Neural crest cell (in vitro differentiated cells): ENCODE results near the gene FCN1. TPM values are rescaled to one million over a fixed set of nuclear protein-coding genes. Genes with fewer than 3 reads are reported as not detected.

Source experiments
- DNase-seq: peaks from one replicate; pipeline ENCODE4 v3.0.0; 2021; ENCODE audit warnings: low read depth, mixed read lengths, low spot score
- H3K27ac Mint-ChIP-seq: one replicate; pipeline ENCODE4 v1.8.0; 2021; ENCODE audit warnings: mild to moderate bottlenecking, mixed read lengths; ENCODE audit not compliant: unreplicated experiment
- H3K27me3 Mint-ChIP-seq: 2 replicates; pipeline ENCODE4 v1.8.0; 2021; ENCODE audit warnings: low read depth, mild to moderate bottlenecking, mixed read lengths
- H3K36me3 Mint-ChIP-seq: 2 replicates; pipeline ENCODE4 v1.8.0; 2021; ENCODE audit warnings: low read depth, mild to moderate bottlenecking, mixed read lengths
- H3K4me1 Mint-ChIP-seq: 2 replicates; pipeline ENCODE4 v1.8.0; 2021; ENCODE audit warnings: mixed read lengths
- H3K4me3 Mint-ChIP-seq: one replicate; pipeline ENCODE4 v1.8.0; 2021; ENCODE audit warnings: mild to moderate bottlenecking, mixed read lengths
- H3K9me3 Mint-ChIP-seq: 2 replicates; pipeline ENCODE4 v1.8.0; 2021; ENCODE audit warnings: mixed read lengths
- total RNA-seq: library from RNA; stranded (reverse); gene quantifications from 2 replicates; pipeline ENCODE4 v1.2.1, GENCODE V29; 2021
- TF ChIP-seq, protein P1 (sequence below): fragments of 200-600 bp; sonication (generic); conservative IDR thresholded peaks from 2 replicates; pipeline ENCODE4 v1.5.0; 2021; ENCODE audit warnings: antibody characterized with exemption, mild to moderate bottlenecking

FCN1 gene
- total RNA-seq, 1 donor from 2014 or later, result not detected

DNA sequence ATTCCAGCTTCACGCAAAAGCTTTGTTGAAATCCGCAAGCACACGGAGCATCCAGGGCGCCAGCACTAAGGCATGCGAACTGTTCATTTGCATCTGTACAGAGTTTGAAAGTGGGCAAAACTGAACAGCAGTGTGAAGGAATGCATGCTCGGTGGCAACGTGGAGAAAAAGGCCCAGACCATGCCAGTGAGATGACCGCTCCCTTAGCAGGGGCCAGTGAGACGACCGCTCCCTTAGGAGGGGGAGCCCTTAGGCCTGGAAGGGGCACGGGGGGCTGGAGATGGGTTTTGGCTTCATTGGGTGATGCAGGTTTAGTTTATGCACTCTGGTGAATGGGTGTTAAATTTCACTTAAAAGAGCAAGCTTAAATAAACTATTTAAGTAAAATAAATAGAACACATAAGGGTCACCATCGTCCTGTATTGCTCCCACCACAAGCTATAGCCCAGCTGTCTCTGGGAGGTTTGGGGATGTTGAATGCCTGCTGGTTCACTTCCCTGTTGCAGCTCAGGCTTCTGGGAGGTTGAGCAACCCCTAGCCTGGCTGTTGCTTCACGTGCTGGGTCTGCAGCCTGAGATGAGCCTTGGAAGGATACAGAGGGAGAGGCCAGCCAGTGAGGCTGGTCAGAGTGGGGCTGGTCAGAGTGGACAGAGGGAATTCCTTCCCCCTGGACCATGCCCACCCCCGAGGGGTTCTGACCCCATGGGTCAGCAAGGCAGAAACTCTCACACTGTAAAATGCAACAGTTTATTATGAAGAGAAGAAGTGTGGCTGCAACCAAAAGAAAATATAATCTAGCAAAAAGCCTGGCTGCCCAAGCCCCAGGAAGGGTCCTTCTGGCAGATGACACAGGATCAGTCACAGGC lies 4.6 kb upstream of the FCN1 start:
- Mint-ChIP-seq H3K9me3 (peaks cover 6% of the 10 kb centered on the region), H3K27me3 (no peaks in the 10 kb centered on the region), H3K4me3 (no peak overlapping the region), H3K36me3 (peaks cover 2% of the 10 kb centered on the region), H3K27ac (no peak overlapping the region), H3K4me1 (no peaks in the 10 kb centered on the region)
- TF ChIP-seq, protein P1, sequence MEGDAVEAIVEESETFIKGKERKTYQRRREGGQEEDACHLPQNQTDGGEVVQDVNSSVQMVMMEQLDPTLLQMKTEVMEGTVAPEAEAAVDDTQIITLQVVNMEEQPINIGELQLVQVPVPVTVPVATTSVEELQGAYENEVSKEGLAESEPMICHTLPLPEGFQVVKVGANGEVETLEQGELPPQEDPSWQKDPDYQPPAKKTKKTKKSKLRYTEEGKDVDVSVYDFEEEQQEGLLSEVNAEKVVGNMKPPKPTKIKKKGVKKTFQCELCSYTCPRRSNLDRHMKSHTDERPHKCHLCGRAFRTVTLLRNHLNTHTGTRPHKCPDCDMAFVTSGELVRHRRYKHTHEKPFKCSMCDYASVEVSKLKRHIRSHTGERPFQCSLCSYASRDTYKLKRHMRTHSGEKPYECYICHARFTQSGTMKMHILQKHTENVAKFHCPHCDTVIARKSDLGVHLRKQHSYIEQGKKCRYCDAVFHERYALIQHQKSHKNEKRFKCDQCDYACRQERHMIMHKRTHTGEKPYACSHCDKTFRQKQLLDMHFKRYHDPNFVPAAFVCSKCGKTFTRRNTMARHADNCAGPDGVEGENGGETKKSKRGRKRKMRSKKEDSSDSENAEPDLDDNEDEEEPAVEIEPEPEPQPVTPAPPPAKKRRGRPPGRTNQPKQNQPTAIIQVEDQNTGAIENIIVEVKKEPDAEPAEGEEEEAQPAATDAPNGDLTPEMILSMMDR, result no peak
- no peak for DNase-seq

DNA sequence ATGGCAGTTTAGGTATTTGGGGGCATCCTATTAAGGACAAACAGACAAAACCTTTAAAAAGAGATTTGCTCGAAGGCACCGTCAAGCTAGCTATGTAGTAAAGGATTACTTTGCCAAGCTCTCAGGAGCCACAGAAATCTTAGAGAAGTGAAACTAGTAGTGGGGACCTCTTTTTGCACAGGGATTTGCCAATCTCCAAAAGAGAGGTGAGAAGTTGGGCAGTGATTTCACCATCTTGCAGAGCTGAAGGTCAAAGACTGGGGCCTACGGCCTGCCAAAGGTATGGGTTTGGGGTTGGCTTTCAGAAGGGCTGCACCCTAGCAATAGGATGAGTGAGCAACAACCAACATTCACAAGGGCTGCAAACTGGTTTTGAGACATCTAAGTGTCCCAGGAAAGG lies 1.6 kb upstream of the FCN1 start:
- Mint-ChIP-seq H3K9me3 (peaks cover 6% of the 10 kb centered on the region), H3K4me1 (no peaks in the 10 kb centered on the region), H3K27ac (no peak overlapping the region), H3K27me3 (no peaks in the 10 kb centered on the region), H3K36me3 (peaks cover 2% of the 10 kb centered on the region), H3K4me3 (no peak overlapping the region)
- TF ChIP-seq, protein P1, result no peak
- no peak for DNase-seq

DNA sequence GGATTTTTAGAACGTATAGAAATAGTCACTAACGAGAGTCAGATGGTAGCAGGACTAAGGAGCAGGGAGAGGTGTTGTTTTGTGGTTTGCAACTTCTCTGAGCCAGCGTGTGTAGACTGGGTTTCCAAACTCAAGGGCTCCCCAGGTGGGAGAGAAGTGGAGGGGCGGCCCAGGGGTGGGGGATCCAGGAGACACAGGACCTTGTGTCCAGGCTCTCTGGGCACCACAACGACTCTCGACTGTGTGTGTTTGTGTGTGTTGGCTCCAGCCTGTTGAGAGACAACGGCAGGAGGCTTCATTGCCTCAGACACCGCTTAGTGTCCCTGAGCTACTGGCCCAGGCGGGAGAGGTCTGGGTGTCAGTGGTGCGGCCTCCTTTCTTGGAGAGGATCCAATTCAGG lies 934 bp upstream of the FCN1 start:
- no peaks in the 10 kb centered on the region for H3K27me3 Mint-ChIP-seq
- DNase-seq, result no peak
- H3K4me1 Mint-ChIP-seq, result no peaks in the 10 kb centered on the region
- peaks cover 6% of the 10 kb centered on the region for H3K9me3 Mint-ChIP-seq
- TF ChIP-seq, protein P1, result no peak
- peaks cover 2% of the 10 kb centered on the region for H3K36me3 Mint-ChIP-seq
- H3K4me3 Mint-ChIP-seq, result no peak overlapping the region
- no peak overlapping the region for H3K27ac Mint-ChIP-seq

DNA sequence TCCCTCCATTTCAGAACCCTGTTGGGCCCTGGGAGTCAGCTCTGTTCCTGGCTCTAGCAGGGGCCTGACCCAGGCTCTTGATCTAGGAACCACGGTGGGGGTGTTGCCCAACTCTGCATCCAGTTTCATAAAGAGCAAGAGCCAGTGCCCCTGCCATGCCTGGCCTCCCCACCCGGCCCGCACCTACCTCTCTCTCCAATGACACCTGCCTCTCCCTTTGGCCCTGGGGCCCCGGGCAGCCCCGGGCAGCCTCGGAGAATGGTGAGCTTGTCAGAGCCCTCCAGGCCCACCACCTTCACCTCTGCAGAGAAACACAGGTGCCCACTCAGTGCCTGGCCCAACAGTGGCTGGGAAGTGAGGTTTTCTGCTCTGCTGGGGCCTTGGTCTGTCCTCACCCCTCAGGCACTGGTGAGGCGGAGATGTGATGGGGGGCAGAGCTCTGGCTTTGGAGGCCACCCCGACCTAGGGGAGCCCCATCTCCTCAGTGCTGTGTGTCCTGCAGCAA lies 1.5 kb downstream of the FCN1 start:
- TF ChIP-seq, protein P1, result no peak
- peaks cover 6% of the 10 kb centered on the region for H3K9me3 Mint-ChIP-seq
- no peak overlapping the region for H3K4me3 Mint-ChIP-seq
- no peaks in the 10 kb centered on the region for H3K27me3 Mint-ChIP-seq
- H3K27ac Mint-ChIP-seq, result no peak overlapping the region
- peaks cover 2% of the 10 kb centered on the region for H3K36me3 Mint-ChIP-seq
- H3K4me1 Mint-ChIP-seq, result no peaks in the 10 kb centered on the region
- no peak for DNase-seq

DNA sequence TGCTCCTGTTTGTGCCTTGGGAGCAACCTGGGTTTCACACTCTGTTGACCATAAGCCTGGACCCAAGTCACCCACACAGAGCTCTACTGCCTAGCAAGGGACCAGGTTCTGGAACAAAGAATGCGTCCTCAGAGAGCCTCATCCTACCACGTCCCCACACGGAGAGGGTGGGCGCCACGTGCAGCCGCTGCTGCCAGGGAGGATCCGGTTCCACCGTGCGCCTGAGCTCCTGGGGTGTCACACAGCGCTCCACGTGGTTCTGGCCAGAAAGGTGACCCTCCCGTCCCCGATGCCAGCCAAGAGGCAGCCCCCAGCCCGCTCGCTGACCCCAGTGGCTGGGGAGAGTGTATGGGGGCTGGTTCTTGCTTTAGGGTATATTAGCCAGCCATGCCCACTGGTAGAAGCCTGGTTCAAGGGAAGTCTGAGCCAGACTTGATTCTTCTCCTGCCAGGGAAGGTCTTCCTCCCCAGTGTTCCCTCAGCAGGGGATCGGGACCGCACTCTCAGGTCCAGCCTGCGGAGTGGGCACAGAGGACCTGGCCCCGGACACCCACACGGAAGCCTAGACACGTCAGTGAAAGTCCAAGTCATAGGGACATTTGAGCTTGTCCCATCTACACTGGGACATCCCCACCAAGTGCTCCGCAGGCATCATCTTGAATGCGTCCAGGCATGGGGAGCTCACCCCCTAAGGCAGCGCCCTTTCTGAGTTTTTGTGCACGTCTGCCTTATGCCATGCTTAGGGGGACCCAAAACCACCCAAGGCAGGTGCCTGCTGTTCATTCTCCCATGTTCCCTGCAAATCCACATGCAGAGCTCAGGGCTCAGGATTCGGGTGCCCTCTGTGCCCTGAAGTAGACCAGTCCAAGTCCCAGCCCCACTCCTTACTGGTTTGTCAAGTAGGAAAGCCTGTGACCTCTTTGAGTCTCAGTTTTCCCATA lies 2.4 kb downstream of the FCN1 start:
- Mint-ChIP-seq H3K9me3 (peaks cover 6% of the 10 kb centered on the region), H3K27me3 (no peaks in the 10 kb centered on the region), H3K4me3 (no peak overlapping the region), H3K36me3 (peaks cover 2% of the 10 kb centered on the region), H3K27ac (no peak overlapping the region), H3K4me1 (no peaks in the 10 kb centered on the region)
- TF ChIP-seq, protein P1, result no peak
- DNase-seq, result no peak
